Transverse colon (tissue), 4 donors: ENCODE results near the gene PTPRN2.

Experiments used
- EP300 ChIP-seq: sonication (generic); formaldehyde crosslinking; IDR thresholded peaks from one replicate; pipeline ENCODE4 v1.6.1; 2017; ENCODE audit warnings: antibody characterized with exemption, low read depth
- POLR2AphosphoS5 ChIP-seq, 3 donors: sonication (generic); formaldehyde crosslinking; IDR thresholded peaks; one replicate each; pipeline ENCODE4 v1.6.1; 2016; ENCODE audit warnings: antibody characterized with exemption in 3 of 3
- TF ChIP-seq, protein P1 (sequence below), 5 experiments: fragments of 200-600 bp in 3 of 5; fragments of 450-650 bp in 2 of 5; sonication (generic) in 3 of 5; IDR thresholded peaks; 1 replicate in 2 of 5; 2 replicates in 3 of 5; pipeline ENCODE4 v1.5.1; 2016 to 2017; ENCODE audit warnings: antibody characterized with exemption in 5 of 5, inconsistent platforms in 3 of 5, mild to moderate bottlenecking in 2 of 5, moderate library complexity in 1 of 5

- TF ChIP-seq POLR2AphosphoS5 (IDR thresholded peaks at IDR 0.05) (no peak), EP300 (no peak)
- TF ChIP-seq, protein P1, sequence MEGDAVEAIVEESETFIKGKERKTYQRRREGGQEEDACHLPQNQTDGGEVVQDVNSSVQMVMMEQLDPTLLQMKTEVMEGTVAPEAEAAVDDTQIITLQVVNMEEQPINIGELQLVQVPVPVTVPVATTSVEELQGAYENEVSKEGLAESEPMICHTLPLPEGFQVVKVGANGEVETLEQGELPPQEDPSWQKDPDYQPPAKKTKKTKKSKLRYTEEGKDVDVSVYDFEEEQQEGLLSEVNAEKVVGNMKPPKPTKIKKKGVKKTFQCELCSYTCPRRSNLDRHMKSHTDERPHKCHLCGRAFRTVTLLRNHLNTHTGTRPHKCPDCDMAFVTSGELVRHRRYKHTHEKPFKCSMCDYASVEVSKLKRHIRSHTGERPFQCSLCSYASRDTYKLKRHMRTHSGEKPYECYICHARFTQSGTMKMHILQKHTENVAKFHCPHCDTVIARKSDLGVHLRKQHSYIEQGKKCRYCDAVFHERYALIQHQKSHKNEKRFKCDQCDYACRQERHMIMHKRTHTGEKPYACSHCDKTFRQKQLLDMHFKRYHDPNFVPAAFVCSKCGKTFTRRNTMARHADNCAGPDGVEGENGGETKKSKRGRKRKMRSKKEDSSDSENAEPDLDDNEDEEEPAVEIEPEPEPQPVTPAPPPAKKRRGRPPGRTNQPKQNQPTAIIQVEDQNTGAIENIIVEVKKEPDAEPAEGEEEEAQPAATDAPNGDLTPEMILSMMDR (IDR thresholded peaks at IDR 0.05) = no peak
Observed at GRCh38 chr7:158175779-158176178, 411.8 kb downstream of the PTPRN2 start.
